ENCODE results near the gene UPK3B. TPM values are rescaled to one million over a fixed set of nuclear protein-coding genes. Genes with fewer than 3 reads are reported as not detected.
A peak's percentile ranks its signal among the peaks of the same experiment; 100 is the strongest.
"Not testable (repeated sequence)": the region's sequence is repeated elsewhere in the genome, so short reads cannot be mapped to it uniquely, and the experiment has no call there.

UPK3B gene
- total and polyA plus RNA-seq, 10 donors: 0.21 to 4.4 (median 2.8) TPM

- Histone ChIP-seq H3K4me3 (peak overlapping the region; percentile 77 to 97 (median 86)), H3K4me1 (peaks cover 0 to 31% (median 7%) of the 10 kb centered on the region in 6 donors), H3K27ac (peak overlapping the region; percentile 81 to 96 (median 94)), H3K36me3 (peaks cover 0 to 11% (median 4%) of the 10 kb centered on the region in 6 donors)
- H3K9me3 ChIP-seq; intact Hi-C loops (cut with DNase I; ENCODE audit: low total_unique reads); H3K27me3 ChIP-seq (replicated peaks in 1 of 7): not testable (repeated sequence)
- DNase-seq: peak; percentile 96
- 0 to 1% (median 0%) methylated on average over 39 to 71 of the region's 71 CpGs for WGBS, 5 donors
- TF ChIP-seq, protein P1, sequence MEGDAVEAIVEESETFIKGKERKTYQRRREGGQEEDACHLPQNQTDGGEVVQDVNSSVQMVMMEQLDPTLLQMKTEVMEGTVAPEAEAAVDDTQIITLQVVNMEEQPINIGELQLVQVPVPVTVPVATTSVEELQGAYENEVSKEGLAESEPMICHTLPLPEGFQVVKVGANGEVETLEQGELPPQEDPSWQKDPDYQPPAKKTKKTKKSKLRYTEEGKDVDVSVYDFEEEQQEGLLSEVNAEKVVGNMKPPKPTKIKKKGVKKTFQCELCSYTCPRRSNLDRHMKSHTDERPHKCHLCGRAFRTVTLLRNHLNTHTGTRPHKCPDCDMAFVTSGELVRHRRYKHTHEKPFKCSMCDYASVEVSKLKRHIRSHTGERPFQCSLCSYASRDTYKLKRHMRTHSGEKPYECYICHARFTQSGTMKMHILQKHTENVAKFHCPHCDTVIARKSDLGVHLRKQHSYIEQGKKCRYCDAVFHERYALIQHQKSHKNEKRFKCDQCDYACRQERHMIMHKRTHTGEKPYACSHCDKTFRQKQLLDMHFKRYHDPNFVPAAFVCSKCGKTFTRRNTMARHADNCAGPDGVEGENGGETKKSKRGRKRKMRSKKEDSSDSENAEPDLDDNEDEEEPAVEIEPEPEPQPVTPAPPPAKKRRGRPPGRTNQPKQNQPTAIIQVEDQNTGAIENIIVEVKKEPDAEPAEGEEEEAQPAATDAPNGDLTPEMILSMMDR (IDR thresholded peaks at IDR 0.05 in 8 of 11, conservative IDR thresholded peaks at IDR 0.05 in 3 of 11): peak in 3 of 11 experiments; percentile 8 to 18 (median 13)
- TF ChIP-seq POLR2A (IDR thresholded peaks at IDR 0.05) (peak in 2 of 3 donors; percentile 8 to 22), POLR2AphosphoS5 (IDR thresholded peaks at IDR 0.05) (peak; percentile 94 to 96 (median 95))
Observed at GRCh38 chr7:76549025-76549854, 38.9 kb downstream of the UPK3B start.

DNA sequence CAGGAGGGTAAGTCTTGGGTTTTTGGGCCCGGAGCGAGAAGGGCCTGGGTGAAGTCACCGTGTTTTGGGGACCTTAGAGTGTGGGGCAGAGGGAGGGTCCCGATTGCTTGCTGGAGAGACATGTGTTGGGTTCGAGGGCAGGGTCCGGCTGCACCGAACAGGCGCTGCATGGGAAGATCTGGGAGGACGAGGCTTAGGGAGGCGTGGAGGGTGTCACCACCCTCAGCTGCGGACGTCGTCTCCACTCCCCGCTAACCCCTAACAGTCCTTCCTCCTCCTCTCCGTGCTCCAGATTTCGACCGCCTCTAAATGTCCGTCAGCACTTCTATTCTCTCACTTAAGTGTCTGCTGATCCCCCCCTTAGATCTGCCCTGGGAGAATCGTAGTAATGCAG, 39.5 kb downstream of the UPK3B start:
- intact Hi-C loops (cut with DNase I; ENCODE audit: low total_unique reads): not testable (repeated sequence)

GRCh38 chr7:76551992-76552391, 41.6 kb downstream of the UPK3B start:
- H3K27ac ChIP-seq; intact Hi-C loops (cut with DNase I; ENCODE audit: low total_unique reads); H3K4me3 ChIP-seq; H3K27me3 ChIP-seq (replicated peaks in 1 of 7); H3K9me3 ChIP-seq; DNase-seq: not testable (repeated sequence)
- WGBS, 5 donors: 87 to 97% (median 94%) methylated on average over 4 to 6 of the region's 6 CpGs
- Histone ChIP-seq H3K4me1 (peaks cover 0 to 46% (median 7%) of the 10 kb centered on the region in 6 donors), H3K36me3 (peaks cover 0 to 17% (median 4%) of the 10 kb centered on the region in 6 donors)

More for the DNA sequence above, 39.5 kb downstream of the UPK3B start:
- not testable (repeated sequence) for H3K27me3 ChIP-seq (replicated peaks in 1 of 7); DNase-seq; H3K9me3 ChIP-seq
- Histone ChIP-seq H3K4me1 (peaks cover 0 to 37% (median 7%) of the 10 kb centered on the region in 6 donors), H3K36me3 (peaks cover 0 to 11% (median 4%) of the 10 kb centered on the region in 6 donors), H3K27ac (peak overlapping the region; percentile 81 to 96 (median 94)), H3K4me3 (peak overlapping the region; percentile 77 to 97 (median 86))
- WGBS, 5 donors: 0 to 1% (median 0%) methylated on average over 8 to 19 of the region's 19 CpGs

DNA sequence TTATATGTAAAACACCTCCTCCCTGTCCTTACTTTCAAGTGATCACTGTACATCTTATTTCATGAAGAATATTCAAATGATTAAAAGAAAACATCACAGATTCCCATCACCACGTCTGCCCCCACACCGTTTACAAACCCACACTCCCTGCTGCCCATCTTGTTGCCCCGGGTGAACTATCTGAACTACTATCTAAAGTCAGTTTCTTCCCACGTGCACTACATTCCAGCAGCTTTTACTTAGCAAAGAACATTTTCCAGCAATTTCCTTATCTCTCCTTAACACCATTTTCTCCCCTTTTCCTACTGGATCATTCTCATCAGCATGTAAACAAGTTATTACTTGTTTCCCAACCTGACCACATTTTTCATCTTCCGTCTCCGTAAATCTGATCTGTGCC, 49.3 kb downstream of the UPK3B start:
- H3K9me3 ChIP-seq; H3K36me3 ChIP-seq; DNase-seq; H3K27ac ChIP-seq; H3K27me3 ChIP-seq (replicated peaks in 1 of 7); intact Hi-C loops (cut with DNase I; ENCODE audit: low total_unique reads); H3K4me3 ChIP-seq: not testable (repeated sequence)
- peaks cover 0 to 15% (median 0%) of the 10 kb centered on the region in 6 donors for H3K4me1 ChIP-seq
- WGBS, 5 donors: 55 to 82% (median 70%) methylated on average over 6 of the region's 6 CpGs

DNA sequence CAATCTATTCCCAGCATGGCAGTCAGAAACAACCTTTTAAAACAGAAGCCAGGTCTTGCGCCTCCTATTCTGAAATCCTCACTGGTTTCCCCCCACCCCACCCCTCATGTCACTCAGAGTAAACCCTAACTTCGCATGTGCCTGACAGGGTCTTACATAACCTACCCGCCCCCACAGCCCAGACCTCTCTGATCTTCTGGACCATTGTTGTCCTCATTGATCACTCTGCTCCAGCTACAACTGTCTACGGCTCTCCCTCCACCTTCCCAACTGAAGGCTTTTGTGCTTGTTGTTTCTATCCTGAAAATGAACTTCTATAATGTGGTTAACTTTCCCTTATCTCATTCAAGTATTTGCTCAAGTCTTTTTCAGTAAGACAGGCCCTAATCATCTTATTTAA, 49.8 kb downstream of the UPK3B start:
- WGBS, 5 donors: 74 to 89% (median 84%) methylated on average over 3 to 4 of the region's 4 CpGs

DNA sequence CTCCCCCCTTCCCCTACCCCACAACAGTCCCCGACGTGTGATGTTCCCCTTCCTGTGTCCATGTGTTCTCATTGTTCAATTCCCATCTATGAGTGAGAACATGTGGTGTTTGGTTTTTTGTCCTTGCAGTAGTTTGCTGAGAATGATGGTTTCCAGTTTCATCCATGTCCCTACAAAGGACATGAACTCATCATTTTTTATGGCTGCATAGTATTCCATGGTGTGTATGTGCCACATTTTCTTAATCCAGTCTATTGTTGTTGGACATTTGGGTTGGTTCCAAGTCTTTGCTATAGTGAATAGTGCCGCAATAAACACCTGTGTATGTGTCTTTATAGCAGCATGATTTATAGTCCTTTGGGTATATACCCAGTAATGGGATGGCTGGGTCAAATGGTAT, 51.0 kb downstream of the UPK3B start:
- H3K9me3 ChIP-seq; H3K4me3 ChIP-seq; H3K27ac ChIP-seq; H3K4me1 ChIP-seq; intact Hi-C loops (cut with DNase I; ENCODE audit: low total_unique reads); H3K27me3 ChIP-seq (replicated peaks in 1 of 7); DNase-seq; H3K36me3 ChIP-seq: not testable (repeated sequence)
- 87 to 96% (median 93%) methylated on average over 3 of the region's 3 CpGs for WGBS, 5 donors

More for the DNA sequence above, 49.8 kb downstream of the UPK3B start:
- DNase-seq; H3K27me3 ChIP-seq (replicated peaks in 1 of 7); H3K9me3 ChIP-seq; intact Hi-C loops (cut with DNase I; ENCODE audit: low total_unique reads); H3K36me3 ChIP-seq; H3K27ac ChIP-seq; H3K4me3 ChIP-seq: not testable (repeated sequence)
- H3K4me1 ChIP-seq: peaks cover 0 to 12% (median 0%) of the 10 kb centered on the region in 6 donors

- H3K36me3 ChIP-seq: peaks cover 0 to 13% (median 0%) of the 10 kb centered on the region in 6 donors
- WGBS, 5 donors: 95 to 100% (median 100%) methylated on average over 2 to 3 of the region's 3 CpGs
- H3K4me1 ChIP-seq; DNase-seq; H3K27ac ChIP-seq; H3K27me3 ChIP-seq (replicated peaks in 1 of 7); H3K4me3 ChIP-seq; intact Hi-C loops (cut with DNase I; ENCODE audit: low total_unique reads); H3K9me3 ChIP-seq: not testable (repeated sequence)
Observed at GRCh38 chr7:76565001-76565400, 54.6 kb downstream of the UPK3B start.

Measured in spleen (tissue), 11 donors.